ENCODE results near the gene SHC3.

The SHC3 gene

GRCh38 chr9:88996046-88996920, 182.3 kb downstream of the SHC3 start:
- no peak for DNase-seq

- DNase-seq, result no peak
Observed at GRCh38 chr9:88995627-88996026, 183.0 kb downstream of the SHC3 start.

- DNase-seq, result no peak
Observed at GRCh38 chr9:88995200-88995577, 183.4 kb downstream of the SHC3 start.

GRCh38 chr9:88994469-88995199, 184.0 kb downstream of the SHC3 start:
- DNase-seq, result no peak

- DNase-seq, result no peak
Observed at GRCh38 chr9:88993871-88994460, 184.7 kb downstream of the SHC3 start.

GRCh38 chr9:88993327-88993726, 185.3 kb downstream of the SHC3 start:
- no peak for DNase-seq

GRCh38 chr9:88992556-88992955, 186.1 kb downstream of the SHC3 start:
- DNase-seq, result no peak

- DNase-seq, result no peak
Observed at GRCh38 chr9:88991066-88992034, 187.3 kb downstream of the SHC3 start, which contains the start of gene S1PR3. S1PR3 (plus strand) TSS chr9:88991468; CDS start chr9:89001201, 9,733 bp downstream.

- DNase-seq, result no peak
Observed at GRCh38 chr9:88990729-88991065, 187.9 kb downstream of the SHC3 start.

- no peak for DNase-seq
Observed at GRCh38 chr9:88990041-88990728, 188.4 kb downstream of the SHC3 start.

GRCh38 chr9:88988796-88989641, 189.6 kb downstream of the SHC3 start:
- no peak for DNase-seq

GRCh38 chr9:88987661-88988060, 191.0 kb downstream of the SHC3 start:
- DNase-seq, result no peak

- no peak for DNase-seq
Observed at GRCh38 chr9:88986776-88987175, 191.8 kb downstream of the SHC3 start.

GRCh38 chr9:88985616-88986015, 193.0 kb downstream of the SHC3 start:
- no peak for DNase-seq

GRCh38 chr9:88984543-88984883, 194.1 kb downstream of the SHC3 start:
- DNase-seq, result no peak

GRCh38 chr9:88983865-88984542, 194.6 kb downstream of the SHC3 start:
- no peak for DNase-seq

- DNase-seq, result no peak
Observed at GRCh38 chr9:88980740-88981203, 197.8 kb downstream of the SHC3 start.

GRCh38 chr9:88979791-88980190, 198.8 kb downstream of the SHC3 start:
- no peak for DNase-seq

GRCh38 chr9:88979021-88979420, 199.6 kb downstream of the SHC3 start:
- no peak for DNase-seq

- DNase-seq, result no peak
Observed at GRCh38 chr9:88978034-88978433, 200.6 kb downstream of the SHC3 start.

GRCh38 chr9:88976890-88977257, 201.7 kb downstream of the SHC3 start:
- no peak for DNase-seq

All from DMS79 treated with DMSO at 0.1 percent for 48 hours (cell line).